ENCODE results near the gene MARCHF3.

GRCh38 chr5:126948011-126948355, 82.4 kb downstream of the MARCHF3 start:
- TF ChIP-seq POLR2AphosphoS5 (IDR thresholded peaks at IDR 0.05) (no peak), CTCF (IDR thresholded peaks at IDR 0.05 in 8 of 11, conservative IDR thresholded peaks at IDR 0.05 in 3 of 11) (no peak), POLR2A (IDR thresholded peaks at IDR 0.05) (no peak)

All from spleen (tissue), 7 donors.